Measurements from ENCODE around the gene OGFRL1.
"Not testable (repeated sequence)": the region's sequence is repeated elsewhere in the genome, so short reads cannot be mapped to it uniquely, and the experiment has no call there.

OGFRL1 gene

DNA sequence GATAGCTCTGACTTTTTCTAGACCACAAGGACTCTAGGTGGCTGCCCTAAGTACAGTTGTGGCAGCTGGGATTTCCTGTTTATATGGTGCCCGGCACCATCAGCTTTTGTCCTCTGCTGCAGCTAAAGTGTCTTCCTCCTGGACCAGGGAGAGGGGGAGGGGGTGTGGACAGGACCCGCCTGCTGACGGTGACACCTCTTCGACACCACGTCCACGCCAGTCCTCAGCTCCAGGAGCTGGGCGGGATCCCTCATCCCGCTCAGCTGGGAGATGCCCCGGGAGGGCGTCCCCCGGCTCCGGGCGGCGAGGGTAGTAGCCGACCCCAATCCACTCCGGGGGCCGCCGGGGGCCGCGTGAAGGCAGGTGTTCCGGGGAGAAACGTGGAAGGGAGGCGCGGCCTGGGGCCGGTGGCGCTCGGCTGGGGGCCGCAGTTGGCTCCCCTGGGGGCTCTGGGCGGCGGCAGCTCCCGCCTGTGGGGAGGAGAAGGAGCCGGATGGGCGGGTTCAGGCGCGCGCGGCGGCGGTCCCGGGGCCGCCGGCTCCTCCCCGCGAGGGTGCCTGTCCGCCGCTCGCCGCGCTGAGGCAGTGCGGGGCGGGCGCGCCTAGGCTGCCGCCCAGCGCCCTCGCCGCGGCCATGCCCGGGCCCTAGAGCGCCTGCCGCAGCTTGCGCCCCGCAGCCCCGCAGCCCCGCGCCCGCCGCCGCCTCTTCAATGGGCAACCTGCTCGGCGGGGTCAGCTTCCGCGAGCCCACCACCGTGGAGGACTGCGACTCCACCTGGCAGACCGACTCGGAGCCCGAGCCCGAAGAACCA is at the start of gene OGFRL1:
OGFRL1 (plus strand) TSS at position 584 of the 811 bp plus-strand sequence; CDS start at position 710, 126 bp downstream.
- DNase-seq (ENCODE audit: low spot score), result peak; percentile 93
- peak; percentile 85 for FAIRE-seq

- no peak for DNase-seq (ENCODE audit: low spot score)
- FAIRE-seq, result no peak
Observed at GRCh38 chr6:71239694-71240093, 48.9 kb upstream of the OGFRL1 start.

DNA sequence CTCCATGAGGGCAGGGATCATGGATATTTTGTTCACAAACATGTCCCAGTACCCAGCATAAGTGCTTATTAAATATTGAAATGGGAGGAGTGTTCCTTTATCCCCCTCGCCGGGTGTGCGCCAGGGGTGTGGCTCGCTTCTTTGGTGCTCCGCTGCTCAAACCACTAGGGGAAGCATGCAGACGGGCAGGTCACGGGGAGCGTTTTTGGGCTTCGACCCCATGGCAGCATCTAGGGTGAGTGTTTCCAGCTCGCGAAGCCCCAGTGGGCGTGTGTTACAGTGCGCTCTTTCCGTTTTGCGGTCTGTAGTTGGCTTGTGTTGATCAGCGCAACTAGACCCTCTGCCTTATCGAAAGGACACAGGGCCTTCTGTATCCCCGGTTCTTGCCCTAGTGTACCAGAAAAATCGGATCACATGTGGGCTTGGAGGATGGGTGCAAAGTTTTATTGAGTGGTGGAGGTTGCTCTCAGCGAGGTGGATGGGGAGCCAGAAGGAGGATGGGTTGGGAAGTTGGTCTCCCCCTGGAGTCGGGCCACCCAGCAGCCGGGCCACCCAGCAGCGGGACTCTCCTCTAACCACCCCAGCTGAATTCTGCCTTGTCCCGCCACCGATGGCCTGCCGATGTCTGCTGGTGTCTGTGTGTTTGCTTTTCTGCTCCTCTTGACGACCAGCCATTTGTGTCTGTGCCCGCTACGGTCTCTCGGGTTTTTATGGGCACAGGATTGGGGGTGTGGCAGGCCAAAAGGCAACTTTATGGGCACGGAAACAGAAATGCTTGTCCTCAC is 43.2 kb upstream of the OGFRL1 start:
- FAIRE-seq, result no peak

GRCh38 chr6:71246596-71246995 is 42.0 kb upstream of the OGFRL1 start:
- no peak for FAIRE-seq

More for the DNA sequence above, 43.2 kb upstream of the OGFRL1 start:
- DNase-seq (ENCODE audit: low spot score), result no peak

DNA sequence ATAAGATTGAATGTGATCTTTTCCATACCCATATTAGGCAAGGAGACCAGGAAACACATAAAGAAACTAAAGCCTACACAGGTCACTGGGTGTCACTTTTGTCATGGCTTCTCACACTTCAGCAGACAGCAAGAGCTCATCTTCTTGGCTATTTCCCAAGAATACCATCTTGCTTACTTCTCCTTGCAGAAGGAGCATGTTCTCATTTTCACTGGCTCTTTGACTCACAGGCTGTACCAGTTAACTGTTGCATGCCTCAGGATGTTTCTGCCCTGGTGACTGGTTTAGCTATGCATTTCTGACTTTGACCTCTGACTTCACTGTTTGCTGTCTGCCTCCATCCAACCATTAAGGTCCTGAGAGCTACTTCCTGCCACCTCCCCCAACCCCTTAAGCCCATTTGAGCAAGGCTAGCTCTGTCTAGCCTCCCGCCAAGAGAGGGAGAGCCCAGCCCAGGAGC is 40.3 kb upstream of the OGFRL1 start:
- DNase-seq (ENCODE audit: low spot score), result peak; percentile 100
- peak; percentile 98 for FAIRE-seq

More at GRCh38 chr6:71246596-71246995, 42.0 kb upstream of the OGFRL1 start:
- DNase-seq (ENCODE audit: low spot score), result no peak

DNA sequence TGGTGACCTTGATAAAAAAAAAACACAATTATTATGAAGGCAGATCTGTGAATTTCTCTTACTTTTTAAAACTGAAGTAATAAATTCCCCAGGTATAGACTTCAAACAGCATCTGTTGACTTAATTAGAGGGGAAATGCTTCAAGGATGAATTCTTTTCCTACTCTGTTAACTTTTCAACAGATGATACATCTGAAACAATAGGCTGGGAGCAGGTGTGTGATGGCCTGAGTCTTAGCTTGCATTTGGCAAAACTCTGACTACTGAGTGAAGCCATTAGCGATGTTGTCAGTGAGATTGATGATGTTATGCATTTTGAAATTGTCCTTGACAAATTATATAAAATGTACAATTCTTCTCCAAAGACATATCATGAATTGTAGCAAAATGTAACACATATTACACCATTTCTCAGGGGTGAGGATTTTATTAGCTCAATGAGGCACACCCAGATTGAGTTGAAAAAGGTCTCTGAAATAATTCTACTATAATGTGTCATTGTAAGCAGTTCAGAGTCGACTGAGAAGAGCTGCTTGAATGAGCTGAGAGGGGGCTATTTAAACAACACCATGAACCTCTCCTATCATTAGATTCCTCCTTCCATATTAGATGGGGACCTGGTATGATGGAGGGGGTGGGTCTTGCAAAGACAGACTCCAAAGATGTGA is 39.6 kb upstream of the OGFRL1 start:
- FAIRE-seq, result no peak
- DNase-seq (ENCODE audit: low spot score), result no peak

DNA sequence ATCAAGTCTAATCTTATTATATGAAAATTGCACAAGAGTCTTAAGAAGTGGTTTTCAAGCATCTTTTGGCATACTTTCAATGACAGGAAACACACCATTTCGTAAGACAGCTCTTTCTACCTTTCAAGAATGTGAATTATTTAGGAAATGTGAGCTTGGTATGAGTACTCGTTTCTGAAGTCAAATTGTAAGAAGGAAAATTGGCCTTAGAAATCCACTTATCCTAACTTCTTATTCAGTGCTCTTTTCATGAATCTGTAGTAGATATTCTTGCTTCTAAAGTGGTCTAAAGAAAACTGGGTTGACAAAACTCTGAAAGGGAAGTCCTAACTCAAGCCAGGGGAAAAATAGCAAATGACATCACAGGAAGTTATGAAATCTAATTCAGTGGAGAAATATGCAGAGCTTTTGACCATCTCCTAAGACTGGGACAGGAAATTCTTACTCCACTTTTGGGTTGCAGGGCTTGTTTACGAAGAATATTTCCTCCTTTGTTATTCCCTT is 38.5 kb upstream of the OGFRL1 start:
- FAIRE-seq, result peak; percentile 67
- peak; percentile 53 for DNase-seq (ENCODE audit: low spot score)

DNA sequence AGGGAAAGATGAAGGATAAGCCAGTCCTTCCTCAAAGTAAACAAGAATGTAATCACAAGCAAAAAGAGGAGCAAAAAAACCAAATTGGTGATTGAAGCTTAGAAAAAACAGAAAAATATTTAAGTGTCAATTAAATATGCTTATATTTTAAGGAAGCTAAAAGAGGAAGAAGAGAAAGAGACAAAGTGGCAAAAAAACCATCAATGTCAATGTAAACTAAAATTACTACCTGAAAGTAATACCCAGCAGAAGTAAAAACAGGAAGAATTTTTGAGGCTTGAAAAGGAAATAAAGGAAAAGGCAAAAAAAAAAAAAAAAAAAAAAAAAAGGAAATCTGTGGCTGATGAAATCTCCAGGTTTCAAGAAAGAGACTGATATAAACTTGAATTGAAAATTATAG is 36.2 kb upstream of the OGFRL1 start:
- no peak for FAIRE-seq

DNA sequence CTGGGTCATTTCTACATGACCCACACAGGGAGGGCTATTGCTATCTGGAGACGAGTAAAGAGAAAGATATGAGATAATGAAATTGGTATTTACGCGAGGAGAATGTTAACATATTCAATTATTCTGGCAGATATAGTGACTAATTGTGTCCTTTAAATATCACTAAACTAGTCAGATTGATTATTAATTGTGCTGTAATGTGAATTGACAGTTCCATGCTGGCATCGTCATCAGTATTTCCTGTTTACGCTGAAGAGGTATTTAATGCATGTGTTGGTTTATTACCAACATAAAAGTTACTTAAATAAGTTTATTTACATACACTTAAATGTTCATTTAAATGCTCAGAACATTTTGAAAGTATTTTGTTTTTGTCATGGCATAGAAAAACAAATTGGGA is 35.7 kb upstream of the OGFRL1 start:
- DNase-seq (ENCODE audit: low spot score) (no peak), FAIRE-seq (no peak)

More for the DNA sequence above, 36.2 kb upstream of the OGFRL1 start:
- no peak for DNase-seq (ENCODE audit: low spot score)

DNA sequence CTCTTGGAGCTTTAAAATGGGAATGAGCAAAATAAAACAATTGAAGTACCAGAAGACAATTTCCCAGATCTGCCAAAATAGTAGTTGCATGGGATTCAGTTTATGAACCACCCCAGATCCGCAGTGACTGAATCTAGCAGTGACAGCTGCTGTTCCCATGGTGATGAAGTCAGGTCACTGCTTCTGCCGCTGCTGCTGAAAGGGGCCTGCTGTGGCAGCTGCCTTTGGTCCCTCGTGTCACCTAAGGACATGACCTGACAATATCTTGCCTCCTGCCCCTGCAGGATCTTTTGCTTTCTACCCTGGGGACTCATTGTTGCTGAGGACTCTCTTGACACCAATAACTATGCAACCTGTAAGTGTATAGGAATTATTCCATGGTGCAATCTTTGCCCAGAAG is 34.3 kb upstream of the OGFRL1 start:
- FAIRE-seq (no peak), DNase-seq (ENCODE audit: low spot score) (no peak)

- FAIRE-seq, result no peak
- DNase-seq (ENCODE audit: low spot score), result no peak
Observed at GRCh38 chr6:71258078-71258866, 30.3 kb upstream of the OGFRL1 start.

DNA sequence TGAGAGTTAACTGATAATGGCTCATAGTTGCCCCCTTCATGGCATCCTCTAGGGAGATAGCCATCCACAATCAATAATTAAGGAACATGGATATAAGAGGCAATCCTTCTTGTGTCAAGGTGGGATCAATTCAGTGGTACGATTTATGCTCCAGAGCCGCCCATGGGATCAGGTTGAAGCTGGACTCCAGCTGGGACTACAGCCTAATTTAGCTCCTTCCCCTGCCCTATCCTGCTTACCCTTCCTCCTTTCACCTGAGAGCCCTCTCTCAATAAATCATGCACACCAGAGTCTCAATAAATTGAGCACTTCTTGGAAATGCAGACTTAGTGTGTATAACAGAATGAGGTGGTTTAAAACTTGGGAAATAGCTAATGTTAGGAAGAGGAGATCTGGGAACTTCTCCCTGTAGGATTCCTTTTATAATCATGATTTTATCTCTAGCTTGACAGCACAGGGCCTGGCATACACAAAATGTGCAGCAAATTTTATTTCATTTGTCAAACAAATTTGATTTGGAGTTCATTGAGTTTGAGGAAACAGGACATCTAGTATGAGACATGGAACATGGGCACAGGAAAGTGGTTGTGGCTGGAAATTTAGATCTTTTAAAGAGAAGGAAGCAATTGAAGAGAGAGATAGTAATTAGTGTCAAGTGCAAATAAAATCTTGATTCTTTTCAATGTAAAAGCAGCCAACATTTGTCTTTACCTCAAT is 28.6 kb upstream of the OGFRL1 start:
- DNase-seq (ENCODE audit: low spot score) (no peak), FAIRE-seq (no peak)

- no peak for FAIRE-seq
- no peak for DNase-seq (ENCODE audit: low spot score)
Observed at GRCh38 chr6:71262914-71263313, 25.7 kb upstream of the OGFRL1 start.

DNA sequence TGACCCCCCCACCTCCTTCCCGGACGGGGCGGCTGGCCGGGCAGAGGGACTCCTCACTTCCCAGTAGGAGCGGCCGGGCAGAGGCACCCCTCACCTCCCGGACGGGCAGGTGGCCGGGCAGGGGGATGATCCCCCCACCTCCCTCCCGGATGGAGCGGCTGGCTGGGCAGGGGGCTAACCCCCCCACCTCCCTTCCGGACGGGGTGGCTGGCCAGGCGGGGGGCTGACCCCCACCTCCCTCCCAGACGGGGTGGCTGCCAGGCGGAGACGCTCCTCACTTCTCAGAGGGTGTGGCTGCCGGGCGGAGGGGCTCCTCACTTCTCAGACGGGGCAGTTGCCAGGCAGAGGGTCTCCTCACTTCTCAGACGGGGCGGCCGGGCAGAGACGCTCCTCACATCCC is 22.2 kb upstream of the OGFRL1 start:
- not testable (repeated sequence) for DNase-seq (ENCODE audit: low spot score); FAIRE-seq

DNA sequence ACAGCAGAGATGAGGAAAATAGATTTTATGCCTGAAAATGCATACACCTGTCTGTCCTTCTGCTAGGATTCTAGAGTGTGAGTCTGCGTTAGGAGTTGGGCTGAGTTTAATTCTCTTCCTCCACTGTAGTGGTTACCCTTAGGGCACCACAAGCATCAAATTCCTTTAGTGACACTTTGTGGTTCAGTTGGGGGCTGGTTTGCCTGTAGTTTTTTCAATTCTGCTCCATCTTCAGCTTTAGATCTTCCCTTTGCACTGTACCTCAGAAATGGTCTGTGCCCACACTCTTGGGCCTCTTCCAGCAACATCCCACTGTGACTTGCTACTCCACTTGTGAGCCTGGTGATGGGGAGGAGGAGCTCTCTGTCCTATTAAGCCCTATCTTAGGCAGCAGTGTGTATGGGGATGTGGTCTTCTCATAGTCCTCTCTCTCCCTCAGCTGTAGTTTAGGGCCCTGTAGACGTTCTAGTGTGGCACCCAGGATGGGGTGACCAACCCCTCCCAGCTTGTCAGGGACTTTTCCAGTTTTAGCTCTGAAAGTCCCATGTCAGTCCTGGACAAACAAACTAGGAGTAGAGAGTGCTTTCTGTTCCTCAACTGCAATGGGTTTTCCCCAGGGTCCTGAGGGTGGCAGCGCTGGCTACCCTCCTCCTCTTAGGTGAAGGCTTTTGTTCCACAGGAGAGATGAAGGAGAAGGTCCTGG is 19.7 kb upstream of the OGFRL1 start:
- FAIRE-seq, result no peak
- no peak for DNase-seq (ENCODE audit: low spot score)

DNA sequence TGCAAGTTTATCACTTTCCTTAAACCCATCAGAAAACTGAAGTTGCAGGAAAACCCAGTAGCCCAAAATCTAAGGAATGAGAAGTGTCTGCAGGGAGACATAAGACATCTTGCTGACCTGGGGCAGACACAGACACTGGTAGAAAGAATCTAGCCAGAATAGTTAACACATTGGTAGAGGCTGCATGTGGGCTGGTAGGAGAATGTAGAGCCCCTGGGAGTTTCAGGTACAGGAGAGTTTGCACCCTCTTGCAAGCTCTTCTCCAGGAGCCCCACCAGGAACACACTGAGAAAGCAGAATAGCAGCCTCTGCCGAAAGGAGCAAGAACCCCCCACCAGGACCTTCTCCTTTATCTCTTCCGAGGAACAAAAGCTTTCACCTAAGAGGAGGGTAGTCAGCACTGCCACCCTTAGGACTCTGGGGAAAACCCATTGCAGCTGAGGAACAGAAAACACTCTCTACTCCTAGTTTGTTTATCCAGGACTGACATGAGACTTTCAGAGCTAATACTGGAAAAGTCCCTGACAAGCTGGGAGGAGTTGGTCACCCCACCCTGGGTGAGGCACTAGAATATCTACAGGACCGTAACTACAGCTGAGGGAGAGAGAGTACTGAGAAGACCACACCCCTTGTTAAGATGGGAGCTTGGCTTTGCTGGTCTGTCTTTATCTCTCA is 10.5 kb upstream of the OGFRL1 start:
- no peak for DNase-seq (ENCODE audit: low spot score)
- FAIRE-seq, result no peak

DNA sequence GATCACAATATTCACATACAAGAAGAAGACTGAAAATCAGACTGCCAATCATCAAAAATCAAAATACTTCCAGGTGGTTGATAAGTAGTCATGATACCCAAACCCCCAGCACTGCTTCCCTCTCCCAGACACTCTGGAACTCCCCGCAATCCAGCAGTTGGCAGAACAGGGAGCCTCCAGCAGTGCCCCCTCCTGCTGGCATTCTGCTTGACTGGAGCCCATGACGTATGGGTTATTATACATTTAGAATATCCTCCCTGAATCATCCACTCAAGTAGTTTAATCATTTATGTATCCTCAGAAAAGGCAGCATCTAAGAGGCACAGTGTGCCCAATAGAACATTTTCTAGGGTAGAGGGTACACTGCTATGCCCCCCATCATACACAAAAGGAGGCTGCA is 9.3 kb upstream of the OGFRL1 start:
- DNase-seq (ENCODE audit: low spot score), result peak; percentile 63
- FAIRE-seq, result peak; percentile 78

DNA sequence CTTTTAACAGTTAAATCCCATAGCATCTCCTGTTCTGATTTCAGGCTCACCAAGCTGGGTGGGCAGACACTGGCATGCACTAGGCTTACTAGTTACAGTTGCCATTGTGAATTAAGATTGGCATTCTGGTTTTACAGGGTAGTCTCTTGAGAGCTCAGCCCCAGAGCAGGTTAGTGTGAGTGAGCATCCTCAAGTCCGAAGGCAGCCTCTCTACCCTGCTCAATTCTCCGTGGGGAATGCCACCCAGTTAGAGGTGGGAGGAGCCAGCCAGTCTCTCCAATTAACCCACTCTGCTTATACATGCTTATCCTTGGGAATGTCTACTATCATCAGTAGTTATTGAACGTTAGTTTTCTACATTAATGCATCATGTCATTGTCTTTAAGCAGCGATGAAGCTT is 8.9 kb upstream of the OGFRL1 start:
- DNase-seq (ENCODE audit: low spot score) (no peak), FAIRE-seq (no peak)

DNA sequence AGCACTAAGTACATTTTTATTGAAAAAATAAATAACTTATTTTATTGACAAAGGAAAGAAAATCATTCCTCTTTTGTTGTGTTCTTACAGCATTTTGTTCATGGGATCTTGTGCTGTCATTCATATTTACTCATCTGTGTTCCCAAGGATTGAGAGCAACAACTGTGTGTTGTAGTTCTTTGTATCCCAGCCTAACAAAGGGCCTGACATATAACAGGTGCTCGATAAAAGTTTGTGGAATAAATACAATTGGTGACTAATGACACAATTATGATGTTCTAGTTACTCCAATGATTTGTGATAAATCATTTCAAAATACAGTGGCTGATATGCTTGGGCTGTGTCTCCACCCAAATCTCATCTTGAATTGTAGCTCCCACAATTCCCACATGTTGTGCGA is 7.9 kb upstream of the OGFRL1 start:
- FAIRE-seq, result no peak
- DNase-seq (ENCODE audit: low spot score), result no peak
